Panc1 (cell line): ENCODE data around the gene NOSTRIN. TPM values are rescaled to one million over a fixed set of nuclear protein-coding genes. Genes with fewer than 3 reads are reported as not detected.
A peak's percentile ranks its signal among the peaks of the same experiment; 100 is the strongest.

Experiments
- ATAC-seq: fragments of 200-7000 bp; cut with Tn5 transposase; 2 replicates; pipeline ENCODE4 v1.9.1; 2020; ENCODE audit warnings: mild to moderate bottlenecking, moderate library complexity
- BruUV-seq: library from RNA; stranded (reverse); fragments of 400-500 nt; replicated peaks from 2 replicates; lab custom pipeline; 2021; lab: Mats Ljungman, UMichigan
- CTCF ChIA-PET: fragments of 300-600 bp; sonication (Branson Sonifier 250); formaldehyde crosslinking; loops from one replicate; lab custom pipeline; 2022; ENCODE audit warnings: antibody characterized with exemption; lab: Charles Lee
- POLR2A ChIA-PET: fragments of 300-600 bp; sonication (Branson Sonifier 250); formaldehyde crosslinking; loops from one replicate; lab custom pipeline; 2022; ENCODE audit warnings: antibody characterized with exemption; lab: Charles Lee
- DNase-seq: peaks from one replicate; pipeline ENCODE4 v3.0.0-alpha.2; 2010; ENCODE audit warnings: low read depth, low spot score
- H3K27ac ChIP-seq: 2 replicates; pipeline ENCODE4 v1.5.1; 2011; ENCODE audit warnings: mild to moderate bottlenecking, low read length, inconsistent platforms
- H3K27me3 ChIP-seq: fragments of 200-500 bp; sonication (Bioruptor generic); 2 replicates; pipeline ENCODE4 v1.6.0; 2014; ENCODE audit warnings: low read length, inconsistent platforms; ENCODE audit not compliant: control insufficient read depth, insufficient read depth
- H3K36me3 ChIP-seq: fragments of 200-500 bp; sonication (Bioruptor generic); 2 replicates; pipeline ENCODE4 v1.5.1; 2014; ENCODE audit warnings: inconsistent platforms, mild to moderate bottlenecking, low read length, moderate library complexity; ENCODE audit not compliant: control insufficient read depth, insufficient read depth
- H3K4me1 ChIP-seq: 2 replicates; pipeline ENCODE4 v1.5.1; 2011; ENCODE audit warnings: inconsistent platforms, mild to moderate bottlenecking, low read length, moderate library complexity; ENCODE audit not compliant: control insufficient read depth, insufficient read depth
- H3K4me3 ChIP-seq, 2 experiments: 2 replicates each; pipeline ENCODE4 v1.5.1; 2011 to 2012; ENCODE audit warnings: low read depth in 2 of 2, low read length in 2 of 2, mild to moderate bottlenecking in 2 of 2, inconsistent platforms in 1 of 2, moderate library complexity in 1 of 2
- H3K9me3 ChIP-seq: fragments of 200-500 bp; sonication (Bioruptor generic); 2 replicates; pipeline ENCODE4 v1.5.1; 2014; ENCODE audit warnings: low read depth, mild to moderate bottlenecking, inconsistent platforms, low read length, moderate library complexity; ENCODE audit not compliant: control insufficient read depth, insufficient read depth
- CTCF ChIP-seq: fragments of 450-650 bp; IDR thresholded peaks from 2 replicates; pipeline ENCODE4 v1.5.1; 2017; ENCODE audit warnings: mild to moderate bottlenecking
- POLR2AphosphoS5 ChIP-seq: IDR thresholded peaks from 2 replicates; pipeline ENCODE4 v1.6.1; 2012; ENCODE audit warnings: mild to moderate bottlenecking, low read depth, low read length, moderate library complexity
- REST ChIP-seq, 2 experiments: IDR thresholded peaks; 2 replicates each; pipeline ENCODE4 v1.6.1; 2011 to 2012; ENCODE audit warnings: low read depth in 2 of 2, control low read depth in 1 of 2, low read length in 1 of 2, mild to moderate bottlenecking in 1 of 2, moderate library complexity in 1 of 2; ENCODE audit not compliant: insufficient read depth in 1 of 2
- SIN3A ChIP-seq: IDR thresholded peaks from 2 replicates; pipeline ENCODE4 v1.6.1; 2012; ENCODE audit warnings: low read depth, mild to moderate bottlenecking, low read length, moderate library complexity, borderline replicate concordance; ENCODE audit not compliant: insufficient read depth
- TCF7L2 ChIP-seq: IDR thresholded peaks from 2 replicates; pipeline ENCODE4 v1.6.1; 2011; ENCODE audit warnings: mild to moderate bottlenecking, low read depth, low read length, inconsistent platforms
- in situ Hi-C: cut with HindIII; loops from 2 replicates; pipeline ENCODE4 v1.10.0; 2016; ENCODE audit warnings: low sequenced_read_pairs, low pct_unique_long_range_greater_than_20kb
- intact Hi-C: fragments of 100-400 bp; cut with micrococcal nuclease; formaldehyde crosslinking; loops from one replicate; pipeline ENCODE4 v1.10.0; 2022; ENCODE audit not compliant: unreplicated experiment
- total RNA-seq: library from RNA; stranded (reverse); gene quantifications from one replicate; pipeline ENCODE4 v1.2.1, GENCODE V29; 2021; ENCODE audit not compliant: unreplicated experiment

The NOSTRIN gene
- total RNA-seq, 1 experiment from 2014 or later: not detected

DNA sequence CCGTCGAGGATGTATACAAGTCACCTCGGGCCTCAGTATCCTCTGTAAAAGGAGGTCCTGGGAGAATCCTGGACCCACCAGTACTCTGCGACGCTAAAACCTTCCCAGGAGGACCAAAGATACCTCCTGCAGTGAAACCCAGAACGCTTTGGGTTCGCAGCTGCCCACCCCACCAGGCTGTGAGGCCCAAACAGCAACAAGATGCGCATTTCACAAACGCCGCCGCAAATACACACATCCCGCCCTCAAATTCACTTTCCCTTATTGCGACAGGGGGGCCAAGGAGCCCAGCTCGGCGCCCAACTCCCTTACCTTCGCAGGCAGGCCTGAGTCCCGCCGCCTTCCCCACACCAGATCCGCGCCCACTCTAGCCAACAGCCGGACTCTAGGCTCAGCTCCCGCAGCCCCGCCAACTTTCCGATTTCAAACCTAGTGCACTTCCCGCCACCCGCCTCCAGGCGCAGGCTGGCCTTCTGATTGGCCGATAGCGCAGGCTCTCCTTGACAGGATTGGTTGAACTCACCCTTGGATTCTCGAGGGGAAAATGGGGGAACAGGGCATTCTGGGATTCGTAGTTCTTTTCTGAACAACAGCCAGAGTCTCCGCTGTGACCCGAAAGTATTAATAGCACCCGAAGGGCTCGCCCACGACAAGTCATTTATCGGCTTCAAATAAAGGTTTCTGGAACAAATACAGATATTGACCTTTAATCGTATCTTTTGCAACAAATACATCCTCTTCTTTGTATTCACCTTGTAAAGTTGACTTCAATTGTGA, 87.8 kb downstream of the NOSTRIN start, which contains the start of gene SPC25:
Gene SPC25, minus strand, starts transcription at position 425 of the 777 bp plus-strand sequence. CDS start 911 bp downstream, outside the sequence.
- DNase-seq: peak; percentile 60
- in situ Hi-C loops: no loop called here
- ATAC-seq: peak; percentile 100
- Histone ChIP-seq H3K27me3 (peaks cover 9% of the 10 kb centered on the region), H3K36me3 (peaks cover 3% of the 10 kb centered on the region; the same call in 1 of the 2 replicates), H3K9me3 (no peaks in the 10 kb centered on the region), H3K4me1 (peaks cover 3% of the 10 kb centered on the region; the same call in 1 of the 2 replicates), H3K4me3 (peak within 1 kb of the TSS; percentile 82 to 84), H3K27ac (peak within 1 kb of the TSS; percentile 87)
- ChIA-PET POLR2A (no interaction called here), CTCF (no interaction called here)
- intact Hi-C loops: no loop called here
- no TSS peak for BruUV-seq
- TF ChIP-seq REST (IDR thresholded peaks at IDR 0.05; ENCODE audit: insufficient read depth in 1 of 2, low read depth in 2 of 2, low read length in 1 of 2) (no peak), SIN3A (0 out of 2 replicates have a peak, but pooled peaks have one; percentile 84), CTCF (no peak), POLR2AphosphoS5 (peak; percentile 65; the same call in 1 of the 2 replicates), TCF7L2 (0 out of 2 replicates have a peak, but pooled peaks have one; percentile 14)

GRCh38 chr2:168892327-168892726, 89.9 kb downstream of the NOSTRIN start:
- intact Hi-C loops (no loop called here), in situ Hi-C loops (no loop called here)
- Histone ChIP-seq H3K36me3 (peaks cover 3% of the 10 kb centered on the region; the same call in 1 of the 2 replicates), H3K27me3 (peaks cover 9% of the 10 kb centered on the region), H3K4me1 (peaks cover 3% of the 10 kb centered on the region; the same call in 1 of the 2 replicates), H3K9me3 (no peaks in the 10 kb centered on the region), H3K4me3 (no peak overlapping the region), H3K27ac (no peak overlapping the region)
- ATAC-seq (no peak), DNase-seq (no peak)
- POLR2A ChIA-PET: no interaction called here
- no TSS peak for BruUV-seq
- CTCF ChIA-PET: no interaction called here
- no peak for TF ChIP-seq REST (IDR thresholded peaks at IDR 0.05; ENCODE audit: insufficient read depth in 1 of 2, low read depth in 2 of 2, low read length in 1 of 2)
- no peak for TF ChIP-seq POLR2AphosphoS5
- no peak for TF ChIP-seq TCF7L2
- no peak for TF ChIP-seq SIN3A
- TF ChIP-seq CTCF: no peak
